Natural killer cell (primary cell): ENCODE data around the gene APOA1. TPM values are rescaled to one million over a fixed set of nuclear protein-coding genes. Genes with fewer than 3 reads are reported as not detected.

Experiments used
- ATAC-seq, 3 donors: fragments of 150-1000 bp in 2 of 3; fragments of 200-7000 bp in 1 of 3; cut with Tn5 transposase; 1 replicate in 1 of 3; 2 replicates in 2 of 3; pipeline ENCODE4 v1.10.0; 2021; ENCODE audit warnings: mild to moderate bottlenecking in 2 of 3, moderate library complexity in 2 of 3
- DNase-seq, 2 donors: peaks; one replicate each; pipeline versions ENCODE4 v3.0.0 to v3.0.0-alpha.2; 2013 to 2021; ENCODE audit warnings: mixed read lengths in 1 of 2
- H3K27ac ChIP-seq: one replicate; pipeline ENCODE4 v1.5.1; 2013; ENCODE audit warnings: mild to moderate bottlenecking, low read length
- H3K27me3 ChIP-seq: one replicate; pipeline ENCODE4 v1.6.1; 2013; ENCODE audit warnings: low read length; ENCODE audit not compliant: control insufficient read depth, insufficient read depth
- H3K36me3 ChIP-seq: one replicate; pipeline ENCODE4 v1.6.1; 2013; ENCODE audit warnings: low read length; ENCODE audit not compliant: control insufficient read depth, insufficient read depth
- H3K4me1 ChIP-seq: one replicate; pipeline ENCODE4 v1.6.1; 2013; ENCODE audit warnings: low read length; ENCODE audit not compliant: control insufficient read depth, insufficient read depth
- H3K4me3 ChIP-seq: one replicate; pipeline ENCODE4 v1.5.1; 2013; ENCODE audit warnings: low read length
- H3K9me3 ChIP-seq: one replicate; pipeline ENCODE4 v1.6.1; 2013; ENCODE audit warnings: low read length; ENCODE audit not compliant: control insufficient read depth, insufficient read depth
- H3K27ac Mint-ChIP-seq, 2 donors: one replicate each; pipeline ENCODE4 v1.8.0; 2022; ENCODE audit warnings: mild to moderate bottlenecking in 2 of 2, mixed read lengths in 2 of 2, moderate library complexity in 1 of 2
- H3K27me3 Mint-ChIP-seq, 2 donors: one replicate each; pipeline ENCODE4 v1.8.0; 2022; ENCODE audit warnings: low read depth in 2 of 2, mixed read lengths in 2 of 2
- H3K36me3 Mint-ChIP-seq: one replicate; pipeline ENCODE4 v1.8.0; 2022; ENCODE audit warnings: mixed read lengths
- H3K4me1 Mint-ChIP-seq, 2 donors: one replicate each; pipeline ENCODE4 v1.8.0; 2022; ENCODE audit warnings: mixed read lengths in 2 of 2
- H3K4me3 Mint-ChIP-seq: one replicate; pipeline ENCODE4 v1.8.0; 2022; ENCODE audit warnings: mild to moderate bottlenecking, moderate library complexity, mixed read lengths
- H3K9me3 Mint-ChIP-seq, 2 donors: one replicate each; pipeline ENCODE4 v1.8.0; 2022; ENCODE audit warnings: mixed read lengths in 2 of 2
- CTCF ChIP-seq: fragments of 200-600 bp; IDR thresholded peaks from one replicate; pipeline ENCODE4 v1.8.0; 2022; ENCODE audit warnings: antibody characterized with exemption
- WGBS: methylation state at CpG from one replicate; pipeline ENCODE4 v1.1.7; 2013; ENCODE audit warnings: missing lambda C conversion rate; ENCODE audit not compliant: insufficient coverage; 5-methylcytosine and 5-hydroxymethylcytosine counted together
- intact Hi-C: fragments of 100-400 bp; cut with micrococcal nuclease; formaldehyde crosslinking; loops from one replicate; pipeline ENCODE4 v1.14.2; 2022
- total RNA-seq, 4 donors: library from RNA; stranded (reverse); fragments of 120-200 nt in 1 of 4; gene quantifications; one replicate each; pipeline versions ENCODE4 v1.2.3 to v1.2.4, GENCODE V29; 2013 to 2022

APOA1 gene
- total RNA-seq = under 1 TPM in 2 of 3 donors, not detected in 1; 0.54 to 0.87 TPM
- total RNA-seq (2013) = 0.61 TPM

- Histone ChIP-seq H3K36me3 (no peaks in the 10 kb centered on the region), H3K4me3 (no peak within 1 kb of the TSS), H3K4me1 (peaks cover 19% of the 10 kb centered on the region), H3K27ac (no peak within 1 kb of the TSS), H3K9me3 (no peaks in the 10 kb centered on the region), H3K27me3 (no peaks in the 10 kb centered on the region)
- Mint-ChIP-seq H3K4me3 (no peak within 1 kb of the TSS), H3K9me3 (no peaks in the 10 kb centered on the region), H3K4me1 (peaks cover 17 to 18% of the 10 kb centered on the region in 2 donors), H3K27ac (no peak within 1 kb of the TSS), H3K36me3 (no peaks in the 10 kb centered on the region), H3K27me3 (no peaks in the 10 kb centered on the region)
- DNase-seq (no peak), ATAC-seq (no peak)
- WGBS = 93% methylated on average over 18 of the region's 19 CpGs
- no peak for TF ChIP-seq CTCF
- intact Hi-C loops = loop anchor here (5.0 kb wide), 1 partner anchor 105 kb away; no protein-coding TSS in a partner anchor
These were observed at the start of gene APOA1 for GRCh38 chr11:116837231-116838091. Gene APOA1 (minus strand): TSS chr11:116837622. CDS start chr11:116837387, 235 bp downstream.

GRCh38 chr11:116885951-116886655, 48.7 kb upstream of the APOA1 start:
- peaks cover 4% of the 10 kb centered on the region for H3K4me1 ChIP-seq
- no peak for TF ChIP-seq CTCF
- H3K27ac ChIP-seq = no peak overlapping the region
- H3K4me3 ChIP-seq = no peak overlapping the region
- Mint-ChIP-seq H3K4me3 (no peak overlapping the region), H3K4me1 (peaks cover 7 to 10% of the 10 kb centered on the region in 2 donors), H3K36me3 (no peaks in the 10 kb centered on the region), H3K9me3 (no peaks in the 10 kb centered on the region), H3K27ac (peak overlapping the region in 1 of 2 donors; percentile 29), H3K27me3 (no peaks in the 10 kb centered on the region)
- H3K36me3 ChIP-seq = peaks cover 3% of the 10 kb centered on the region
- no peaks in the 10 kb centered on the region for H3K9me3 ChIP-seq
- intact Hi-C loops = loop anchor here (10.0 kb wide), 1 partner anchor 339 kb away; no protein-coding TSS in a partner anchor
- no peaks in the 10 kb centered on the region for H3K27me3 ChIP-seq
- DNase-seq = no peak
- WGBS = 98% methylated on average over 5 of the region's 5 CpGs
- no peak for ATAC-seq

GRCh38 chr11:116882386-116882785, 45.0 kb upstream of the APOA1 start:
- intact Hi-C loops = loop anchor here (10.0 kb wide), 1 partner anchor 342 kb away; no protein-coding TSS in a partner anchor
- H3K36me3 Mint-ChIP-seq = no peaks in the 10 kb centered on the region
- H3K9me3 ChIP-seq = no peaks in the 10 kb centered on the region
- no peak overlapping the region for H3K27ac Mint-ChIP-seq
- no peak for TF ChIP-seq CTCF
- DNase-seq (no peak), ATAC-seq (no peak)
- no peaks in the 10 kb centered on the region for H3K27me3 ChIP-seq
- H3K9me3 Mint-ChIP-seq = no peaks in the 10 kb centered on the region
- no peak overlapping the region for H3K27ac ChIP-seq
- H3K4me3 Mint-ChIP-seq = no peak overlapping the region
- peaks cover 5% of the 10 kb centered on the region for H3K36me3 ChIP-seq
- no peak overlapping the region for H3K4me3 ChIP-seq
- peaks cover 7% of the 10 kb centered on the region in 2 donors for H3K4me1 Mint-ChIP-seq
- H3K27me3 Mint-ChIP-seq = no peaks in the 10 kb centered on the region
- H3K4me1 ChIP-seq = no peaks in the 10 kb centered on the region
